Stimulated activated CD8-positive, alpha-beta memory T cell treated with anti-CD3 and anti-CD28 coated beads, Interleukin-12 subunit alpha, Interleukin-12 subunit beta, amount 100 ng/mL, for 1 hour (primary cell): ENCODE data around the gene CMC1.

ENCODE experiments used
- DNase-seq: peaks from one replicate; pipeline ENCODE4 v3.0.0-alpha.2; 2020; ENCODE audit warnings: low read depth

CMC1 gene

GRCh38 chr3:28300345-28300962 is 59.0 kb downstream of the CMC1 start:
- no peak for DNase-seq

GRCh38 chr3:28301688-28302087 is 60.3 kb downstream of the CMC1 start:
- no peak for DNase-seq

GRCh38 chr3:28308196-28308595 is 66.8 kb downstream of the CMC1 start:
- DNase-seq, result no peak

- no peak for DNase-seq
Measured at GRCh38 chr3:28315711-28316110, 74.3 kb downstream of the CMC1 start.

- no peak for DNase-seq
Measured at GRCh38 chr3:28316226-28316625, 74.8 kb downstream of the CMC1 start.

GRCh38 chr3:28317438-28318022 is 76.1 kb downstream of the CMC1 start:
- peak; percentile 16 for DNase-seq

GRCh38 chr3:28320981-28321380 is 79.6 kb downstream of the CMC1 start:
- no peak for DNase-seq

- no peak for DNase-seq
Measured at GRCh38 chr3:28322464-28322863, 81.0 kb downstream of the CMC1 start.

GRCh38 chr3:28326458-28326926 is 85.1 kb downstream of the CMC1 start:
- peak; percentile 12 for DNase-seq

GRCh38 chr3:28328188-28329151 is 87.1 kb downstream of the CMC1 start:
- no peak for DNase-seq

- DNase-seq, result no peak
Measured at GRCh38 chr3:28334552-28334951, 93.1 kb downstream of the CMC1 start.

- no peak for DNase-seq
Measured at GRCh38 chr3:28335246-28335645, 93.8 kb downstream of the CMC1 start.

- DNase-seq, result no peak
Measured at GRCh38 chr3:28337230-28337629, 95.8 kb downstream of the CMC1 start.

GRCh38 chr3:28343144-28343543 is 101.7 kb downstream of the CMC1 start:
- no peak for DNase-seq

- DNase-seq, result no peak
Measured at GRCh38 chr3:28345690-28346089, 104.3 kb downstream of the CMC1 start.

GRCh38 chr3:28347374-28348264 is 106.2 kb downstream of the CMC1 start:
- DNase-seq, result no peak

GRCh38 chr3:28348265-28348628 is 106.8 kb downstream of the CMC1 start:
- DNase-seq, result no peak

GRCh38 chr3:28348629-28349468 is 107.4 kb downstream of the CMC1 start, which contains the start of the genes AZI2 and ZCWPW2:
Gene AZI2, minus strand, starts transcription at chr3:28348824. Its CDS starts 8,207 bp downstream, at chr3:28340617.
Gene ZCWPW2, plus strand, starts transcription at chr3:28348721. Its CDS starts 64,348 bp downstream, at chr3:28413069.
- DNase-seq, result peak; percentile 85

GRCh38 chr3:28349469-28350000 is 108.1 kb downstream of the CMC1 start:
- no peak for DNase-seq
